ENCODE measurements around the gene OPN1MW2.
"Not testable (repeated sequence)": the region's sequence is repeated elsewhere in the genome, so short reads cannot be mapped to it uniquely, and the experiment has no call there.

The OPN1MW2 gene

DNA sequence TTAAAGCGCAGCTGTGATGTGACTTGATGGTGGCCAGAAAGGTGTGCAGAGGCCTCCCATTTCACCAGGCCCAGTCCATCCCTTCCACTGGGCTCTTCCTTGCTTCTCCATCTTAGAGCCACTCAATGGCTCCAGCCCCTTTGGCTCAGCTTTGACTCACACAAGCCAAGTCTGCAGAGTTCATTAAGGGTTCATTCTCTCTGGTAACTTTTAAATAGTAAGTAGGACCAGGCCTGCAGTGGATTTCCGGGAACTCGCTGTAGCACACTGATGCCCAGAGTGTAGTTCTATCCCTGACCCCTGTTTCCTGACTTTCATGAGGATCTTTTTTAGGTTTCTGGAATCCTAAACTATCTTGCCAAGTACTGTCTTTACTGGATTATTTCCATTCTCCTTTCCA, 49.7 kb downstream of the OPN1MW2 start:
- DNase-seq: not testable (repeated sequence)
